Panc1 (cell line): Measurements from ENCODE around the gene HEPACAM2. TPM values are rescaled to one million over a fixed set of nuclear protein-coding genes. Genes with fewer than 3 reads are reported as not detected.

ENCODE experiments used
- ATAC-seq: fragments of 200-7000 bp; cut with Tn5 transposase; 2 replicates; pipeline ENCODE4 v1.9.1; 2020; ENCODE audit warnings: mild to moderate bottlenecking, moderate library complexity
- BruUV-seq: library from RNA; stranded (reverse); fragments of 400-500 nt; replicated peaks from 2 replicates; lab custom pipeline; 2021; lab: Mats Ljungman, UMichigan
- CTCF ChIA-PET: fragments of 300-600 bp; sonication (Branson Sonifier 250); formaldehyde crosslinking; loops from one replicate; lab custom pipeline; 2022; ENCODE audit warnings: antibody characterized with exemption; lab: Charles Lee
- POLR2A ChIA-PET: fragments of 300-600 bp; sonication (Branson Sonifier 250); formaldehyde crosslinking; loops from one replicate; lab custom pipeline; 2022; ENCODE audit warnings: antibody characterized with exemption; lab: Charles Lee
- DNase-seq: peaks from one replicate; pipeline ENCODE4 v3.0.0-alpha.2; 2010; ENCODE audit warnings: low read depth, low spot score
- H3K27ac ChIP-seq: 2 replicates; pipeline ENCODE4 v1.5.1; 2011; ENCODE audit warnings: mild to moderate bottlenecking, low read length, inconsistent platforms
- H3K27me3 ChIP-seq: fragments of 200-500 bp; sonication (Bioruptor generic); 2 replicates; pipeline ENCODE4 v1.6.0; 2014; ENCODE audit warnings: low read length, inconsistent platforms; ENCODE audit not compliant: control insufficient read depth, insufficient read depth
- H3K36me3 ChIP-seq: fragments of 200-500 bp; sonication (Bioruptor generic); 2 replicates; pipeline ENCODE4 v1.5.1; 2014; ENCODE audit warnings: inconsistent platforms, mild to moderate bottlenecking, low read length, moderate library complexity; ENCODE audit not compliant: control insufficient read depth, insufficient read depth
- H3K4me1 ChIP-seq: 2 replicates; pipeline ENCODE4 v1.5.1; 2011; ENCODE audit warnings: inconsistent platforms, mild to moderate bottlenecking, low read length, moderate library complexity; ENCODE audit not compliant: control insufficient read depth, insufficient read depth
- H3K4me3 ChIP-seq, 2 experiments: 2 replicates each; pipeline ENCODE4 v1.5.1; 2011 to 2012; ENCODE audit warnings: low read depth in 2 of 2, low read length in 2 of 2, mild to moderate bottlenecking in 2 of 2, inconsistent platforms in 1 of 2, moderate library complexity in 1 of 2
- H3K9me3 ChIP-seq: fragments of 200-500 bp; sonication (Bioruptor generic); 2 replicates; pipeline ENCODE4 v1.5.1; 2014; ENCODE audit warnings: low read depth, mild to moderate bottlenecking, inconsistent platforms, low read length, moderate library complexity; ENCODE audit not compliant: control insufficient read depth, insufficient read depth
- POLR2AphosphoS5 ChIP-seq: IDR thresholded peaks from 2 replicates; pipeline ENCODE4 v1.6.1; 2012; ENCODE audit warnings: mild to moderate bottlenecking, low read depth, low read length, moderate library complexity
- SIN3A ChIP-seq: IDR thresholded peaks from 2 replicates; pipeline ENCODE4 v1.6.1; 2012; ENCODE audit warnings: low read depth, mild to moderate bottlenecking, low read length, moderate library complexity, borderline replicate concordance; ENCODE audit not compliant: insufficient read depth
- TCF7L2 ChIP-seq: IDR thresholded peaks from 2 replicates; pipeline ENCODE4 v1.6.1; 2011; ENCODE audit warnings: mild to moderate bottlenecking, low read depth, low read length, inconsistent platforms
- in situ Hi-C: cut with HindIII; loops from 2 replicates; pipeline ENCODE4 v1.10.0; 2016; ENCODE audit warnings: low sequenced_read_pairs, low pct_unique_long_range_greater_than_20kb
- intact Hi-C: fragments of 100-400 bp; cut with micrococcal nuclease; formaldehyde crosslinking; loops from one replicate; pipeline ENCODE4 v1.10.0; 2022; ENCODE audit not compliant: unreplicated experiment
- total RNA-seq: library from RNA; stranded (reverse); gene quantifications from one replicate; pipeline ENCODE4 v1.2.1, GENCODE V29; 2021; ENCODE audit not compliant: unreplicated experiment
- TF ChIP-seq, protein P1 (sequence below), 2 experiments: IDR thresholded peaks; 2 replicates each; pipeline ENCODE4 v1.6.1; 2011 to 2012; ENCODE audit warnings: low read depth in 2 of 2, control low read depth in 1 of 2, low read length in 1 of 2, mild to moderate bottlenecking in 1 of 2, moderate library complexity in 1 of 2; ENCODE audit not compliant: insufficient read depth in 1 of 2
- TF ChIP-seq, protein P2 (sequence below): fragments of 450-650 bp; IDR thresholded peaks from 2 replicates; pipeline ENCODE4 v1.5.1; 2017; ENCODE audit warnings: mild to moderate bottlenecking

The HEPACAM2 gene
- total RNA-seq, 1 experiment from 2014 or later = not detected

GRCh38 chr7:93146036-93146435 lies 80.2 kb downstream of the HEPACAM2 start:
- no peak for ATAC-seq
- ChIA-PET POLR2A (no interaction called here), CTCF (no interaction called here)
- Histone ChIP-seq H3K4me3 (no peak overlapping the region), H3K4me1 (no peaks in the 10 kb centered on the region; the same call in 1 of the 2 replicates), H3K36me3 (no peaks in the 10 kb centered on the region), H3K27me3 (no peaks in the 10 kb centered on the region), H3K27ac (no peak overlapping the region), H3K9me3 (no peaks in the 10 kb centered on the region)
- no peak for DNase-seq
- BruUV-seq = no TSS peak
- no peak for TF ChIP-seq TCF7L2
- no peak for TF ChIP-seq SIN3A
- TF ChIP-seq, protein P1, sequence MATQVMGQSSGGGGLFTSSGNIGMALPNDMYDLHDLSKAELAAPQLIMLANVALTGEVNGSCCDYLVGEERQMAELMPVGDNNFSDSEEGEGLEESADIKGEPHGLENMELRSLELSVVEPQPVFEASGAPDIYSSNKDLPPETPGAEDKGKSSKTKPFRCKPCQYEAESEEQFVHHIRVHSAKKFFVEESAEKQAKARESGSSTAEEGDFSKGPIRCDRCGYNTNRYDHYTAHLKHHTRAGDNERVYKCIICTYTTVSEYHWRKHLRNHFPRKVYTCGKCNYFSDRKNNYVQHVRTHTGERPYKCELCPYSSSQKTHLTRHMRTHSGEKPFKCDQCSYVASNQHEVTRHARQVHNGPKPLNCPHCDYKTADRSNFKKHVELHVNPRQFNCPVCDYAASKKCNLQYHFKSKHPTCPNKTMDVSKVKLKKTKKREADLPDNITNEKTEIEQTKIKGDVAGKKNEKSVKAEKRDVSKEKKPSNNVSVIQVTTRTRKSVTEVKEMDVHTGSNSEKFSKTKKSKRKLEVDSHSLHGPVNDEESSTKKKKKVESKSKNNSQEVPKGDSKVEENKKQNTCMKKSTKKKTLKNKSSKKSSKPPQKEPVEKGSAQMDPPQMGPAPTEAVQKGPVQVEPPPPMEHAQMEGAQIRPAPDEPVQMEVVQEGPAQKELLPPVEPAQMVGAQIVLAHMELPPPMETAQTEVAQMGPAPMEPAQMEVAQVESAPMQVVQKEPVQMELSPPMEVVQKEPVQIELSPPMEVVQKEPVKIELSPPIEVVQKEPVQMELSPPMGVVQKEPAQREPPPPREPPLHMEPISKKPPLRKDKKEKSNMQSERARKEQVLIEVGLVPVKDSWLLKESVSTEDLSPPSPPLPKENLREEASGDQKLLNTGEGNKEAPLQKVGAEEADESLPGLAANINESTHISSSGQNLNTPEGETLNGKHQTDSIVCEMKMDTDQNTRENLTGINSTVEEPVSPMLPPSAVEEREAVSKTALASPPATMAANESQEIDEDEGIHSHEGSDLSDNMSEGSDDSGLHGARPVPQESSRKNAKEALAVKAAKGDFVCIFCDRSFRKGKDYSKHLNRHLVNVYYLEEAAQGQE (IDR thresholded peaks at IDR 0.05; ENCODE audit: insufficient read depth in 1 of 2, low read depth in 2 of 2, low read length in 1 of 2) = no peak
- TF ChIP-seq, protein P2, sequence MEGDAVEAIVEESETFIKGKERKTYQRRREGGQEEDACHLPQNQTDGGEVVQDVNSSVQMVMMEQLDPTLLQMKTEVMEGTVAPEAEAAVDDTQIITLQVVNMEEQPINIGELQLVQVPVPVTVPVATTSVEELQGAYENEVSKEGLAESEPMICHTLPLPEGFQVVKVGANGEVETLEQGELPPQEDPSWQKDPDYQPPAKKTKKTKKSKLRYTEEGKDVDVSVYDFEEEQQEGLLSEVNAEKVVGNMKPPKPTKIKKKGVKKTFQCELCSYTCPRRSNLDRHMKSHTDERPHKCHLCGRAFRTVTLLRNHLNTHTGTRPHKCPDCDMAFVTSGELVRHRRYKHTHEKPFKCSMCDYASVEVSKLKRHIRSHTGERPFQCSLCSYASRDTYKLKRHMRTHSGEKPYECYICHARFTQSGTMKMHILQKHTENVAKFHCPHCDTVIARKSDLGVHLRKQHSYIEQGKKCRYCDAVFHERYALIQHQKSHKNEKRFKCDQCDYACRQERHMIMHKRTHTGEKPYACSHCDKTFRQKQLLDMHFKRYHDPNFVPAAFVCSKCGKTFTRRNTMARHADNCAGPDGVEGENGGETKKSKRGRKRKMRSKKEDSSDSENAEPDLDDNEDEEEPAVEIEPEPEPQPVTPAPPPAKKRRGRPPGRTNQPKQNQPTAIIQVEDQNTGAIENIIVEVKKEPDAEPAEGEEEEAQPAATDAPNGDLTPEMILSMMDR = no peak
- no peak for TF ChIP-seq POLR2AphosphoS5
- intact Hi-C loops (no loop called here), in situ Hi-C loops (no loop called here)

GRCh38 chr7:93145354-93145753 lies 80.9 kb downstream of the HEPACAM2 start:
- H3K9me3 ChIP-seq = no peaks in the 10 kb centered on the region
- no peaks in the 10 kb centered on the region for H3K27me3 ChIP-seq
- no peak overlapping the region for H3K4me3 ChIP-seq
- H3K4me1 ChIP-seq = no peaks in the 10 kb centered on the region; the same call in 1 of the 2 replicates
- in situ Hi-C loops (no loop called here), intact Hi-C loops (no loop called here)
- ATAC-seq = no peak
- CTCF ChIA-PET = no interaction called here
- no TSS peak for BruUV-seq
- no peak for TF ChIP-seq POLR2AphosphoS5
- TF ChIP-seq TCF7L2 = no peak
- TF ChIP-seq, protein P2 = no peak
- TF ChIP-seq SIN3A = no peak
- TF ChIP-seq, protein P1 (IDR thresholded peaks at IDR 0.05; ENCODE audit: insufficient read depth in 1 of 2, low read depth in 2 of 2, low read length in 1 of 2) = no peak
- no peaks in the 10 kb centered on the region for H3K36me3 ChIP-seq
- no peak overlapping the region for H3K27ac ChIP-seq
- no peak for DNase-seq
- POLR2A ChIA-PET = no interaction called here
